Aorta (tissue), 5 donors: ENCODE data around the gene FGF18. TPM values are rescaled to one million over a fixed set of nuclear protein-coding genes. Genes with fewer than 3 reads are reported as not detected.
"Not testable (repeated sequence)": the region's sequence is repeated elsewhere in the genome, so short reads cannot be mapped to it uniquely, and the experiment has no call there.

Source experiments
- ATAC-seq: fragments of 200-7000 bp; cut with Tn5 transposase; one replicate; pipeline ENCODE4 v1.9.1; 2022; ENCODE audit warnings: moderate library complexity; ENCODE audit not compliant: low FRiP score
- DNase-seq, 2 donors: peaks; one replicate each; pipeline ENCODE4 v3.0.0-alpha.2; 2020
- H3K27ac ChIP-seq, 2 donors: one replicate each; pipeline ENCODE4 v1.5.1; 2013; ENCODE audit warnings: low read length in 2 of 2, mild to moderate bottlenecking in 2 of 2, moderate library complexity in 2 of 2, control low read depth in 1 of 2, inconsistent platforms in 1 of 2, low read depth in 1 of 2
- H3K27me3 ChIP-seq, 2 donors: one replicate each; pipeline ENCODE4 v1.6.1; 2013; ENCODE audit warnings: control low read depth in 1 of 2, low read length in 1 of 2, mild to moderate bottlenecking in 1 of 2, moderate library complexity in 1 of 2; ENCODE audit not compliant: insufficient read depth in 2 of 2, control insufficient read depth in 1 of 2
- H3K36me3 ChIP-seq, 2 donors: one replicate each; pipeline ENCODE4 v1.6.1; 2013; ENCODE audit warnings: control low read depth in 1 of 2, low read length in 1 of 2, mild to moderate bottlenecking in 1 of 2; ENCODE audit not compliant: insufficient read depth in 2 of 2, control insufficient read depth in 1 of 2
- H3K4me1 ChIP-seq, 2 donors: one replicate each; pipeline ENCODE4 v1.6.1; 2013; ENCODE audit warnings: low read length in 2 of 2, control low read depth in 1 of 2, mild to moderate bottlenecking in 1 of 2, moderate library complexity in 1 of 2; ENCODE audit not compliant: insufficient read depth in 2 of 2, control insufficient read depth in 1 of 2
- H3K4me3 ChIP-seq, 2 donors: one replicate each; pipeline ENCODE4 v1.5.1; 2013; ENCODE audit warnings: low read length in 2 of 2, control low read depth in 1 of 2, mild to moderate bottlenecking in 1 of 2
- H3K9me3 ChIP-seq: one replicate; pipeline ENCODE4 v1.6.1; 2013; ENCODE audit warnings: mild to moderate bottlenecking, low read length; ENCODE audit not compliant: control insufficient read depth
- WGBS, 2 donors: extraction: QIAGEN DNeasy Blood & Tissue Kit; methylation state at CpG; one replicate each; pipeline ENCODE4 v1.1.7; 2013; 5-methylcytosine and 5-hydroxymethylcytosine counted together
- intact Hi-C, 2 donors: fragments of 100-400 bp; cut with DNase I; formaldehyde crosslinking; loops; one replicate each; pipeline versions ENCODE4 v1.14.2 to v1.15.0; 2022
- polyA plus RNA-seq, 2 donors: library from polyadenylated mRNA; stranded (reverse); fragments of 200-250 nt; gene quantifications; one replicate each; pipeline ENCODE4 v1.2.3, GENCODE V29; 2013
- total RNA-seq, 2 donors: library from RNA; stranded (reverse); fragmentation: NEBNext Ultra II Directional; extraction: Animal tissue kit (Norgen Biotek cat#: 25700); gene quantifications; one replicate each; pipeline ENCODE4 v1.2.1, GENCODE V29; 2021
- donor health status: healthy with polysubstance abuse.
- donor health status: Bipolar disorder and iron deficiency.
- donor health status: DM: no; HTN: no; CAD: no.
- donor health status: DM: no; HTN: no; CAD: no.
- donor health status: DM: yes; HTN: yes; CAD: no.

Gene FGF18
- total and polyA plus RNA-seq, 4 donors: 2.1 to 15.2 (median 2.9) TPM; not detected in 1

DNA sequence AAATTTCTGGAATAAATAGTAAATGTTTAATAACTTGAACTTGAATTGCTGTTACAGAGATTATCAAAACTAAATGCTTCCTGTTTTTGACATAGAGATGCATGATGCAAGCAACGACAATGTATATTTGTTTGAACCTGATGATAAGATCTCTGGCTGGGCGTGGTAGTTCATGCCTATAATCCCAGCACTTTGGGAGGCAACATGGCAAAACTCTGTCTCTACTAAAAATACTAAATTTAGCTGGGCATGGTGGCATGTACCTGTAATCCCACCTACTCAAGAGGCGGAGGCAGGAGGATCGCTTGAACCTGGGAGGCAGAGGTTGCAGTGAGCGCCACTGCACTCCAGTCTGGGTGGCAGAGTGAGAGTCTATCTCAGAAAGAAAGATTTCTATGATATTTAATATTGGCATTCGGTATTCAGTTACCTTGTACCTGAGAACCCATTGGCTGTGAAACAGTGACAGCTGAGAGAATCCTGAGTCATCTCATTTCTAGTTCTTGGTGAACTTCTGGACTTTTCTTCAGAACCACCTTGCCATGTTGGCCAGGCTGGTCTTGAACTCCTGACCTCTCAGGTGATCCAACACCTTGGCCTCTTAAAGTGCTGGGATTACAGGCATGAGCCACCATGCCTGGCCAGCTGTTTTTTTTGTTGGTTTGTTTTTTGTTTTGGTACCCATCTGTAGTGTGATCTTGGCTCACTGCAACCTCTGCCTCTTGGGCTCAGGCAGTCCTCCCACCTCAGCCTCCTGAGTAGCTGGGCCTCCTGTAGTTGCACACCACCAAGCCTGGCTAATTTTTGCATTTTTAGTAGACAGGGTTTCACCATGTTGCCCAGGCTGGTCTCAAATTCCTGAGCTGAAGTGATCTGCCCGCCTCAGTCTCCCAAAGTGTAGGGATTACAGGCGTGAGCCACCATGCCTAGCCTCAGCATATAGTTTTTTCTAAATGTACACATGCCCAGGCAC lies 10.0 kb upstream of the FGF18 start:
- intact Hi-C loops: loop anchor here (10.0 kb wide), 2 partner anchors 635 to 775 kb away; partner anchors contain the start of gene STK10 (in 1 of the 2)
- ATAC-seq: no peak
- H3K4me1 ChIP-seq: no peaks in the 10 kb centered on the region
- 81 to 84% methylated on average over 8 of the region's 8 CpGs for WGBS, 2 donors
- peak overlapping the region in 1 of 2 donors; percentile 25 for H3K27ac ChIP-seq
- H3K27me3 ChIP-seq: no peaks in the 10 kb centered on the region
- DNase-seq: no peak
- H3K9me3 ChIP-seq: no peaks in the 10 kb centered on the region
- H3K4me3 ChIP-seq: no peak overlapping the region
- H3K36me3 ChIP-seq: peaks cover 0 to 2% of the 10 kb centered on the region in 2 donors

DNA sequence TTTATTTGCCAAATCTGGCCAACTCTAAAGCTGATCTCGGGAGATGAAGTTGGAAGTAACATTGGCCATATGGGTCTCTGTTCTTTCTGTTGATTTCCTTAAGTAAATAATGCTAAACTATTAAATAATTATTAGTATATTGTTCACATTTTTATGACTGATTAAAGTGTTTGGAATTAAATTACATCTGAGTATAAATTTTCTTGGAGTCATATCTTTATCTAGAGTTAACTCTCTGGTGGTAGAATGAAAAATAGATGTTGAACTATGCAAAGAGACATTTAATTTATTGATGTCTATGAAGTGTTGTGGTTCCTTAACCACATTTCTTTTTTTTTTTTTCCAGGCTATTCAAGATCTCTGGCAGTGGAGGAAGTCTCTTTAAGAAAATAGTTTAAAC lies 9.3 kb upstream of the FGF18 start:
- 1 to 2% methylated on average over 1 of the region's 1 CpG for whole genome bisulfite sequencing, 2 donors
- Histone ChIP-seq H3K27me3 (no peaks in the 10 kb centered on the region), H3K36me3 (peaks cover 0 to 2% of the 10 kb centered on the region in 2 donors), H3K4me1 (no peaks in the 10 kb centered on the region), H3K27ac (no peak overlapping the region), H3K4me3 (no peak overlapping the region), H3K9me3 (no peaks in the 10 kb centered on the region)
- DNase-seq (no peak), ATAC-seq (no peak)
- intact Hi-C loops: loop anchor here (10.0 kb wide), 2 partner anchors 635 to 775 kb away; partner anchors contain the start of gene STK10 (in 1 of the 2)

- peaks cover 0 to 2% of the 10 kb centered on the region in 2 donors for H3K36me3 ChIP-seq
- intact Hi-C loops: loop anchor here (10.0 kb wide), 2 partner anchors 633 to 773 kb away; partner anchors contain the start of gene STK10 (in 1 of the 2)
- no peaks in the 10 kb centered on the region for H3K9me3 ChIP-seq
- DNase-seq: no peak
- 91 to 94% methylated on average over 5 of the region's 5 CpGs for WGBS, 2 donors
- H3K4me3 ChIP-seq: no peak overlapping the region
- H3K27ac ChIP-seq: no peak overlapping the region
- no peak for ATAC-seq
- H3K27me3 ChIP-seq: no peaks in the 10 kb centered on the region
- H3K4me1 ChIP-seq: no peaks in the 10 kb centered on the region
Observed at GRCh38 chr5:171412186-171412585, 7.3 kb upstream of the FGF18 start.

- intact Hi-C loops: loop anchor here (10.0 kb wide), 2 partner anchors 631 to 771 kb away; partner anchors contain the start of gene STK10 (in 1 of the 2)
- no peaks in the 10 kb centered on the region for H3K9me3 ChIP-seq
- no peak overlapping the region for H3K27ac ChIP-seq
- ATAC-seq: no peak
- H3K27me3 ChIP-seq: no peaks in the 10 kb centered on the region
- 91 to 93% methylated on average over 3 of the region's 3 CpGs for WGBS, 2 donors
- H3K36me3 ChIP-seq: peaks cover 0 to 2% of the 10 kb centered on the region in 2 donors
- no peak for DNase-seq
- H3K4me1 ChIP-seq: no peaks in the 10 kb centered on the region
- H3K4me3 ChIP-seq: no peak overlapping the region
Observed at GRCh38 chr5:171413153-171413910, 6.1 kb upstream of the FGF18 start.

DNA sequence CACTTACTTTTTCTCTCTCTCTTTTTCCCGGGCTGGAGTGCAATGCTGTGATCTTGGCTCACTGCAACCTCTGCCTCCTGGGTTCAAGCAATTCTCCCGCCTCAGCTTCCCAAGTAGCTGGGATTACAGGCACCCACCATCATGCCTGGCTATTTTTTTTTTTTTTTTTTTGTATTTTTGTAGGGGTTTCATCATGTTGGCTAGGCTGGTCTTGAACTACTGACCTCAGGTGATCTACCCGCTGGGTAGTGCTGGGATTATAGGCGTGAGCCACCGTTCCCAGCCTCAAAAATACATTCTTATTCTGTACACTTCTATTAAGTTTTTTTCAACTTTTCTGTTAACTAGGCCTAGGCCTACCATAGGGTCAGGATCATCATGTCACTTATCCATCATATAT lies 5.5 kb upstream of the FGF18 start:
- H3K4me3 ChIP-seq, H3K27me3 ChIP-seq, H3K27ac ChIP-seq, H3K36me3 ChIP-seq, ATAC-seq, DNase-seq, H3K9me3 ChIP-seq, H3K4me1 ChIP-seq: not testable (repeated sequence)
- intact Hi-C loops: loop anchor here (10.0 kb wide), 2 partner anchors 631 to 771 kb away; partner anchors contain the start of gene STK10 (in 1 of the 2)
- 80 to 87% methylated on average over 5 of the region's 5 CpGs for WGBS, 2 donors

GRCh38 chr5:171415115-171415730 lies 4.2 kb upstream of the FGF18 start:
- Histone ChIP-seq H3K36me3 (no peaks in the 10 kb centered on the region), H3K4me3 (no peak overlapping the region), H3K4me1 (no peaks in the 10 kb centered on the region), H3K27me3 (no peaks in the 10 kb centered on the region), H3K27ac (no peak overlapping the region), H3K9me3 (no peaks in the 10 kb centered on the region)
- 75% methylated on average over 9 of the region's 9 CpGs for WGBS, 2 donors
- ATAC-seq (no peak), DNase-seq (no peak)
- intact Hi-C loops: loop anchor here (5.0 to 10.0 kb wide), 5 partner anchors 72 to 770 kb away; partner anchors contain the start of gene STK10 (in 1 of the 2)

- Histone ChIP-seq H3K27me3 (no peaks in the 10 kb centered on the region), H3K9me3 (no peaks in the 10 kb centered on the region), H3K4me3 (no peak overlapping the region), H3K27ac (no peak overlapping the region), H3K36me3 (no peaks in the 10 kb centered on the region), H3K4me1 (no peaks in the 10 kb centered on the region)
- 90 to 91% methylated on average over 11 of the region's 11 CpGs for WGBS, 2 donors
- ATAC-seq (no peak), DNase-seq (no peak)
- intact Hi-C loops: loop anchor here (5.0 to 10.0 kb wide), 5 partner anchors 71 to 768 kb away; partner anchors contain the start of gene STK10 (in 1 of the 2)
Observed at GRCh38 chr5:171416160-171417049, 3.0 kb upstream of the FGF18 start.
